GM21717 (cell line): ENCODE data around the gene DNMBP.

Source experiments
- ATAC-seq: cut with Tn5 transposase; IDR thresholded peaks from one replicate; pipeline ENCODE4 v1.9.1; 2021; ENCODE audit warnings: mild to moderate bottlenecking, moderate library complexity; ENCODE audit not compliant: unreplicated experiment

The DNMBP gene

GRCh38 chr10:100009793-100010676 is at the start of gene DNMBP:
TSS of gene DNMBP (minus strand) at chr10:100009947. CDS start at chr10:99972124, 37,823 bp downstream.
- ATAC-seq, result peak; percentile 73

- no peak for ATAC-seq
These were observed 48.2 kb upstream of the DNMBP start for GRCh38 chr10:100057948-100058347.

GRCh38 chr10:100053686-100054460 is 44.1 kb upstream of the DNMBP start:
- ATAC-seq, result no peak

- peak; percentile 72 for ATAC-seq
These were observed 36.3 kb upstream of the DNMBP start for GRCh38 chr10:100046021-100046486.

- ATAC-seq, result no peak
These were observed 35.8 kb upstream of the DNMBP start for GRCh38 chr10:100045592-100045991.

- no peak for ATAC-seq
These were observed 34.0 kb upstream of the DNMBP start for GRCh38 chr10:100043796-100044195.

GRCh38 chr10:100043344-100043743 is 33.6 kb upstream of the DNMBP start:
- no peak for ATAC-seq

GRCh38 chr10:100041306-100042002 is 31.7 kb upstream of the DNMBP start:
- no peak for ATAC-seq

- ATAC-seq, result no peak
These were observed 28.9 kb upstream of the DNMBP start for GRCh38 chr10:100038561-100039071.

GRCh38 chr10:100037758-100038315 is 28.1 kb upstream of the DNMBP start:
- no peak for ATAC-seq

GRCh38 chr10:100036850-100037249 is 27.1 kb upstream of the DNMBP start:
- no peak for ATAC-seq

GRCh38 chr10:100033766-100034418 is 24.1 kb upstream of the DNMBP start:
- ATAC-seq, result no peak

- ATAC-seq, result no peak
These were observed 17.7 kb upstream of the DNMBP start for GRCh38 chr10:100027416-100027815.

- no peak for ATAC-seq
These were observed 15.8 kb upstream of the DNMBP start for GRCh38 chr10:100025576-100025975.

GRCh38 chr10:100024748-100025147 is 15.0 kb upstream of the DNMBP start:
- ATAC-seq, result no peak

GRCh38 chr10:100022403-100022802 is 12.7 kb upstream of the DNMBP start:
- ATAC-seq, result no peak

- ATAC-seq, result no peak
These were observed 11.6 kb upstream of the DNMBP start for GRCh38 chr10:100021322-100021721.

- ATAC-seq, result no peak
These were observed 11.1 kb upstream of the DNMBP start for GRCh38 chr10:100020886-100021253.

GRCh38 chr10:100020142-100020885 is 10.6 kb upstream of the DNMBP start:
- peak; percentile 78 for ATAC-seq

GRCh38 chr10:100019787-100020141 is 10.0 kb upstream of the DNMBP start:
- ATAC-seq, result no peak
